Adrenal gland (tissue), 12 donors: Measurements from ENCODE around the gene COL5A1. TPM values are rescaled to one million over a fixed set of nuclear protein-coding genes. Genes with fewer than 3 reads are reported as not detected.

ENCODE experiments used
- DNase-seq, 7 donors: peaks; one replicate each; pipeline ENCODE4 v3.0.0-alpha.2; 2019 to 2020
- H3K27ac ChIP-seq, 5 donors: fragments of 200-600 bp; sonication (generic) in 4 of 5; 1 replicate in 3 of 5; 2 replicates in 2 of 5; pipeline versions ENCODE4 v1.5.1 to v1.8.0; 2016 to 2020; ENCODE audit warnings: mild to moderate bottlenecking in 1 of 5
- H3K27me3 ChIP-seq: fragments of 200-600 bp; 2 replicates; pipeline ENCODE4 v1.8.0; 2021
- H3K36me3 ChIP-seq, 2 donors: fragments of 200-600 bp; replicated peaks in 1 of 2; 1 replicate in 1 of 2; 2 replicates in 1 of 2; pipeline versions ENCODE4 v1.5.1 to v1.8.0; 2018 to 2022
- H3K4me1 ChIP-seq, 2 donors: fragments of 200-600 bp; replicated peaks in 1 of 2; 1 replicate in 1 of 2; 2 replicates in 1 of 2; pipeline versions ENCODE4 v1.5.1 to v1.8.0; 2018 to 2021
- H3K4me3 ChIP-seq, 4 donors: fragments of 200-600 bp; sonication (generic) in 3 of 4; one replicate each; pipeline ENCODE4 v1.5.1; 2016 to 2018
- H3K9me3 ChIP-seq, 3 donors: fragments of 200-600 bp; sonication (generic) in 1 of 3; replicated peaks in 1 of 3; 1 replicate in 2 of 3; 2 replicates in 1 of 3; pipeline versions ENCODE4 v1.5.1 to v1.8.0; 2016 to 2021
- CTCF ChIP-seq, 6 experiments: fragments of 450-650 bp in 4 of 6; fragments of 200-600 bp in 2 of 6; sonication (generic) in 1 of 6; IDR thresholded peaks; 1 replicate in 5 of 6; 2 replicates in 1 of 6; pipeline versions ENCODE4 v1.5.1 to v1.8.0; 2016 to 2021; ENCODE audit warnings: antibody characterized with exemption in 6 of 6, mild to moderate bottlenecking in 2 of 6, moderate library complexity in 1 of 6
- POLR2A ChIP-seq, 2 donors: fragments of 450-650 bp; IDR thresholded peaks; one replicate each; pipeline ENCODE4 v1.6.1; 2017; ENCODE audit warnings: antibody characterized with exemption in 2 of 2, mild to moderate bottlenecking in 2 of 2, moderate library complexity in 1 of 2
- WGBS, 4 donors: extraction: QIAGEN DNeasy Blood & Tissue Kit in 2 of 4; methylation state at CpG; one replicate each; pipeline versions ENCODE4 v1.1.5 to v1.1.7; 2013 to 2017; 5-methylcytosine and 5-hydroxymethylcytosine counted together
- intact Hi-C, 2 donors: fragments of 100-400 bp; cut with DNase I; formaldehyde crosslinking; loops; one replicate each; pipeline versions ENCODE4 v1.14.1 to v1.15.0; 2022 to 2023
- polyA plus RNA-seq, 3 donors: library from polyadenylated mRNA; stranded (reverse); fragments of 200-250 nt in 2 of 3; fragments of 350-450 nt in 1 of 3; fragmentation: Illumina TruSeq in 1 of 3; extraction: RNeasy Lipid Tissue Mini Kit (QIAGEN cat#74804) in 1 of 3; gene quantifications; one replicate each; pipeline ENCODE4 v1.2.3, GENCODE V29; 2013 to 2014
- total RNA-seq, 9 donors: library from RNA; depleted of rRNA in 4 of 9; stranded (reverse); fragments of >200 nt in 4 of 9; fragments of 120-200 nt in 1 of 9; fragmentation: NEBNext Ultra II Directional in 1 of 9; extraction: Animal tissue kit (Norgen Biotek cat#: 25700) in 1 of 9; gene quantifications; one replicate each; pipeline versions ENCODE4 v1.1.0 to v1.2.4, GENCODE V29; 2013 to 2023
- donor health status: healthy with polysubstance abuse.
- donor health status: Bipolar disorder and iron deficiency.
- donor health status: DM: yes; HTN: yes; CAD: no.
- donor health status: DM: no; HTN: no; CAD: no.
- donor health status: DM: no; HTN: no; CAD: no.
- donor health status: DM: yes; HTN: yes; CAD: no.

Gene COL5A1
- total and polyA plus RNA-seq, 12 donors = 3.5 to 45.5 (median 29.3) TPM

- Histone ChIP-seq H3K4me3 (no peak overlapping the region), H3K27ac (no peak overlapping the region), H3K27me3 (no peaks in the 10 kb centered on the region), H3K36me3 (no peaks in the 10 kb centered on the region), H3K9me3 (no peaks in the 10 kb centered on the region), H3K4me1 (no peaks in the 10 kb centered on the region)
- TF ChIP-seq POLR2A (IDR thresholded peaks at IDR 0.05) (no peak), CTCF (IDR thresholded peaks at IDR 0.05) (no peak)
- no peak for DNase-seq
- intact Hi-C loops = no loop called here
- 92 to 96% (median 94%) methylated on average over 5 to 9 of the region's 9 CpGs for WGBS, 4 donors
These were observed 79.2 kb downstream of the COL5A1 start for GRCh38 chr9:134720796-134721195.

GRCh38 chr9:134721344-134721743, 79.7 kb downstream of the COL5A1 start:
- H3K4me3 ChIP-seq = no peak overlapping the region
- H3K4me1 ChIP-seq = no peaks in the 10 kb centered on the region
- TF ChIP-seq POLR2A (IDR thresholded peaks at IDR 0.05) = no peak
- TF ChIP-seq CTCF (IDR thresholded peaks at IDR 0.05) = no peak
- H3K27me3 ChIP-seq = no peaks in the 10 kb centered on the region
- H3K36me3 ChIP-seq = no peaks in the 10 kb centered on the region
- no peak for DNase-seq
- intact Hi-C loops = no loop called here
- 81 to 92% (median 90%) methylated on average over 3 to 9 of the region's 9 CpGs for WGBS, 4 donors
- no peak overlapping the region for H3K27ac ChIP-seq
- no peaks in the 10 kb centered on the region for H3K9me3 ChIP-seq

- Histone ChIP-seq H3K4me3 (no peak overlapping the region), H3K36me3 (no peaks in the 10 kb centered on the region), H3K9me3 (no peaks in the 10 kb centered on the region), H3K27ac (no peak overlapping the region), H3K27me3 (no peaks in the 10 kb centered on the region), H3K4me1 (no peaks in the 10 kb centered on the region)
- intact Hi-C loops = no loop called here
- TF ChIP-seq CTCF (IDR thresholded peaks at IDR 0.05) (no peak), POLR2A (IDR thresholded peaks at IDR 0.05) (no peak)
- no peak for DNase-seq
- 89 to 93% (median 91%) methylated on average over 3 to 15 of the region's 15 CpGs for WGBS, 4 donors
These were observed 80.6 kb downstream of the COL5A1 start for GRCh38 chr9:134722120-134722701.

- no peak overlapping the region for H3K4me3 ChIP-seq
- H3K9me3 ChIP-seq = no peaks in the 10 kb centered on the region
- H3K4me1 ChIP-seq = no peaks in the 10 kb centered on the region
- intact Hi-C loops = no loop called here
- TF ChIP-seq POLR2A (IDR thresholded peaks at IDR 0.05) (no peak), CTCF (IDR thresholded peaks at IDR 0.05) (no peak)
- H3K27me3 ChIP-seq = no peaks in the 10 kb centered on the region
- no peaks in the 10 kb centered on the region for H3K36me3 ChIP-seq
- DNase-seq = no peak
- WGBS, 4 donors = 72 to 92% (median 78%) methylated on average over 16 to 17 of the region's 17 CpGs
- no peak overlapping the region for H3K27ac ChIP-seq
These were observed 81.4 kb downstream of the COL5A1 start for GRCh38 chr9:134723037-134723436.
